ENCODE results near the gene WBP2. TPM values are rescaled to one million over a fixed set of nuclear protein-coding genes. Genes with fewer than 3 reads are reported as not detected.
A peak's percentile ranks its signal among the peaks of the same experiment; 100 is the strongest.

The WBP2 gene
- total and polyA plus RNA-seq, 10 donors, result 46.7 to 144 (median 89.1) TPM

DNA sequence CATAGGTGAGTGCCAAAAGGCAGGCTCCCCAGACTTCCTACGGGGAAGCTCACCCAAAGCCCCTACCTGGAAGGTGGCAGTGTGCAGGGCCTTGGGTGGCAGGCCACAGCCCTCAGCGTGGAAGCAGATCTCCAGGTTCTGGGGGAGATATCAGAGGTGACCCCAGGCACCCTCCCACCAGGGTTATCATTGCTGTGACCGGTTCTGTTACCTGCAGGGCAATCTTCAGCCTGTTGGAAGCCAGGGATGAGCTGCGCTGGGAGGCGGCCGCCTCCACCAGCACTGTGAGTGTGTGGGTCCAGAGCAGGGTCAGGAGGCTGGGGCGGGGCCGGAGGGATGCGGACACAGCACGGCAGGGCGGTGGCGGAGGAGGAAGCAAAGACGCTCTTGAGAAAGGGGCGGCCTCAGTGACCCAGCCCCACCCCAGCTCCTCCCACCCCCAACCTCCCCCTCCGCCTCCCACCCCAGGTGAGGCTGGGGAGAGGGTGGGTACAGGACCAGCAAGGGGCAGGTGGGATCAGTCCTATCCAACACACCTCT is 24.0 kb downstream of the WBP2 start:
- 78 to 92% (median 89%) methylated on average over 12 to 15 of the region's 15 CpGs for WGBS, 5 donors
- TF ChIP-seq POLR2AphosphoS5 (IDR thresholded peaks at IDR 0.05), result peak in 1 of 3 donors; percentile 23
- TF ChIP-seq, protein P1, sequence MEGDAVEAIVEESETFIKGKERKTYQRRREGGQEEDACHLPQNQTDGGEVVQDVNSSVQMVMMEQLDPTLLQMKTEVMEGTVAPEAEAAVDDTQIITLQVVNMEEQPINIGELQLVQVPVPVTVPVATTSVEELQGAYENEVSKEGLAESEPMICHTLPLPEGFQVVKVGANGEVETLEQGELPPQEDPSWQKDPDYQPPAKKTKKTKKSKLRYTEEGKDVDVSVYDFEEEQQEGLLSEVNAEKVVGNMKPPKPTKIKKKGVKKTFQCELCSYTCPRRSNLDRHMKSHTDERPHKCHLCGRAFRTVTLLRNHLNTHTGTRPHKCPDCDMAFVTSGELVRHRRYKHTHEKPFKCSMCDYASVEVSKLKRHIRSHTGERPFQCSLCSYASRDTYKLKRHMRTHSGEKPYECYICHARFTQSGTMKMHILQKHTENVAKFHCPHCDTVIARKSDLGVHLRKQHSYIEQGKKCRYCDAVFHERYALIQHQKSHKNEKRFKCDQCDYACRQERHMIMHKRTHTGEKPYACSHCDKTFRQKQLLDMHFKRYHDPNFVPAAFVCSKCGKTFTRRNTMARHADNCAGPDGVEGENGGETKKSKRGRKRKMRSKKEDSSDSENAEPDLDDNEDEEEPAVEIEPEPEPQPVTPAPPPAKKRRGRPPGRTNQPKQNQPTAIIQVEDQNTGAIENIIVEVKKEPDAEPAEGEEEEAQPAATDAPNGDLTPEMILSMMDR (IDR thresholded peaks at IDR 0.05 in 8 of 11, conservative IDR thresholded peaks at IDR 0.05 in 3 of 11), result no peak
- intact Hi-C loops (cut with DNase I; ENCODE audit: low total_unique reads), result no loop called here
- H3K4me1 ChIP-seq, result peaks cover 35 to 95% (median 70%) of the 10 kb centered on the region in 6 donors
- H3K4me3 ChIP-seq, result no peak overlapping the region
- no peak for DNase-seq
- H3K27me3 ChIP-seq (replicated peaks in 1 of 7), result no peaks in the 10 kb centered on the region
- H3K36me3 ChIP-seq, result peaks cover 0 to 100% (median 75%) of the 10 kb centered on the region in 6 donors
- no peaks in the 10 kb centered on the region for H3K9me3 ChIP-seq
- peak overlapping the region in 5 of 8 donors; percentile 82 to 91 (median 84) for H3K27ac ChIP-seq

DNA sequence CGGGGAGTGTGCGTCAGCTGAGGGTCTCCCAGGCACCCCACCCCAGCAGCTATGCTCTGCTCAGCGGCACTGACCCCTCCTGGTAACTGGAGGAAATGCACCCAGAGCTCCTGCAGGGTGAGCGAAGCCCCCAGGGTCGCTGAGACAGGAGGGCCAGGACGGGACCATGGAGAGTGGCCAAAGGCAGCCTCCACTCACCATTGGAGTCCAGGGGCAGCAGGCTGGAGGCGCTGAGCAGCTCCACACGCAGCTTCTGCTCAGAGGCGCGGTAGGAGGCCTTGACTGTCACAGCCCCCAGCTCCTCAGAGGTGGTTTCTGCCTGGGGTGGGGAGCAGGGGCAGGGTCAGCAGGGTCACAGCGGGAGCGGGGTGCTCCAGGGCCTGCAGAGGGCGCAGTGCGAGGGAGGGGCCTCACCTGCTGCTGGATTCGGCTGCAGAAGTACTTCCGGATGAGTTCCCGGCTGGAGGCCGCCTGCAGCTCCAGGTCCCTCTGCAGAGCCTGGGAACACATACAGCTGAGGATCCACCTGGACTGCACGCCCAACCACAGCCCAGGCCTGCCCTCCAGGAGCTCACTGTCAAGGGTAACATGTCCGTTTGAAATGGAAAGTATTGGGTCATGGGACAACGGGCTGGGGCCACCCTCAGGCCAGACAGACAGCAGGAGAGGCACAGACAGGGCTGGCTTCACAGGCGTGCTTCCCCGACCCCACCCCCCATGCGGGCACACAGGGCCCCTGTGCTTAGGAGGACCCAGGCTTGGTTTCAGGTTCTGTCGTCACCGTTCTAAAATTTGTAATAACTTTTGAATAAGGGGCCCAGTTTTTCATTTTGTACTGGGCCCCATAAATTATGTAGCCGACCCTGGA is 24.7 kb downstream of the WBP2 start:
- H3K27me3 ChIP-seq (replicated peaks in 1 of 7), result no peaks in the 10 kb centered on the region
- no peak overlapping the region for H3K4me3 ChIP-seq
- TF ChIP-seq, protein P1 (IDR thresholded peaks at IDR 0.05 in 8 of 11, conservative IDR thresholded peaks at IDR 0.05 in 3 of 11), result peak in 10 of 11 experiments; percentile 18 to 69 (median 56)
- TF ChIP-seq POLR2A (IDR thresholded peaks at IDR 0.05) (no peak), POLR2AphosphoS5 (IDR thresholded peaks at IDR 0.05) (peak in 2 of 3 donors; percentile 21 to 71)
- intact Hi-C loops (cut with DNase I; ENCODE audit: low total_unique reads), result no loop called here
- WGBS, 5 donors, result 84 to 90% (median 87%) methylated on average over 20 to 27 of the region's 27 CpGs
- H3K4me1 ChIP-seq, result peaks cover 35 to 92% (median 67%) of the 10 kb centered on the region in 6 donors
- H3K27ac ChIP-seq, result peak overlapping the region in 4 of 8 donors; percentile 51 to 85 (median 84)
- H3K9me3 ChIP-seq, result no peaks in the 10 kb centered on the region
- H3K36me3 ChIP-seq, result peaks cover 0 to 100% (median 71%) of the 10 kb centered on the region in 6 donors
- no peak for DNase-seq

DNA sequence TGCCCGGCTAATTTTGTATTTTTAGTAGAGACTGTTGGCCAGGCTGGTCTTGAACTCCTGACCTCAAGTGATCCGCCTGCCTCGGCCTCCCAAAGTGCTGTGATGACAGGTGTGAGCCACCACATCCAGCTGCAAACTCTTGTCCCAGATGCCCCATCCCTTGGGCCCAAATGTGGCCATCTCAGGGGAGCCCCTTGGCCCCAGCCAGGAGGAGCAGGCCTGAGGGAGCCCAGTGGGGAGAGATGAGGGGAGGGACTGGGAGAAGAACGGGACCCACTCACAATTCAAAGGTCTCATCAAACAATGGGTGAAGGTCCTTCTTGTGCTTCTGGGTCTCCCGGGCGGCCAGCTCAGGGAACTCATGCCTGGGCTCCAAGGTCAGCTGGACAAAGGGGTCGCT is 25.4 kb downstream of the WBP2 start:
- Histone ChIP-seq H3K4me3 (no peak overlapping the region), H3K36me3 (peaks cover 0 to 100% (median 68%) of the 10 kb centered on the region in 6 donors), H3K27me3 (replicated peaks in 1 of 7) (no peaks in the 10 kb centered on the region), H3K27ac (peak overlapping the region in 3 of 8 donors; percentile 51 to 85 (median 84)), H3K4me1 (peaks cover 35 to 91% (median 65%) of the 10 kb centered on the region in 6 donors), H3K9me3 (no peaks in the 10 kb centered on the region)
- intact Hi-C loops (cut with DNase I; ENCODE audit: low total_unique reads), result no loop called here
- 82 to 93% (median 86%) methylated on average over 6 to 7 of the region's 7 CpGs for WGBS, 5 donors
- no peak for DNase-seq
- TF ChIP-seq POLR2AphosphoS5 (IDR thresholded peaks at IDR 0.05) (no peak), POLR2A (IDR thresholded peaks at IDR 0.05) (no peak)
- TF ChIP-seq, protein P1 (IDR thresholded peaks at IDR 0.05 in 8 of 11, conservative IDR thresholded peaks at IDR 0.05 in 3 of 11), result no peak

DNA sequence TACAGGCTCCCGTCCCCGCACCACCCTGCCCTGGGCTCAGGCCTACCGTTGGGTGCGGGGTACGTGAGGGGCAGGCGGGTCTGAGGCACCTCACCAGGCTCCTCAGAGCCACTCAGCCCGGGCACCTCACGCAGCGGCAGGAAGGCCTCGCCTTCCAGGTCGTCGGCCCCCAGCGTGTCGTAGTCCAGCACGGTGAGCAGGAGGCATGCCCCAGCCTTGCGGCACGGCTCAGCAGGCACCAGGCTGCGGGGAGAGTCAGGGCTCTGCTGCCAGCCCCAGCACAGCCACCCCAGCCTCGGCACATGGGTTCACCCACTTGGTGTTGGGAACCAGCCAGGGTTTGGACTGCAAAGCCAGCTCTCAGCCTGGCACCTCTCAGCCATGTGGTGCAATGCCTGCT is 26.4 kb downstream of the WBP2 start:
- no peaks in the 10 kb centered on the region for H3K27me3 ChIP-seq (replicated peaks in 1 of 7)
- TF ChIP-seq, protein P1 (IDR thresholded peaks at IDR 0.05 in 8 of 11, conservative IDR thresholded peaks at IDR 0.05 in 3 of 11), result no peak
- peak; percentile 20 to 76 (median 26) for TF ChIP-seq POLR2AphosphoS5 (IDR thresholded peaks at IDR 0.05)
- H3K9me3 ChIP-seq, result no peaks in the 10 kb centered on the region
- no peak for DNase-seq
- intact Hi-C loops (cut with DNase I; ENCODE audit: low total_unique reads), result no loop called here
- H3K4me3 ChIP-seq, result no peak overlapping the region
- peaks cover 0 to 100% (median 67%) of the 10 kb centered on the region in 6 donors for H3K36me3 ChIP-seq
- 86 to 95% (median 88%) methylated on average over 14 to 19 of the region's 19 CpGs; no CpG with 5 or more reads in 1 of the 5 donors for WGBS, 5 donors
- H3K4me1 ChIP-seq, result peaks cover 30 to 91% (median 57%) of the 10 kb centered on the region in 6 donors
- H3K27ac ChIP-seq, result peak overlapping the region in 4 of 8 donors; percentile 36 to 84 (median 80)

All from spleen (tissue), 11 donors.